ENCODE results near the gene PSMA1. TPM values are rescaled to one million over a fixed set of nuclear protein-coding genes. Genes with fewer than 3 reads are reported as not detected.

The PSMA1 gene
- polyA plus RNA-seq, 1 donor from 2014 or later: 322 TPM

DNA sequence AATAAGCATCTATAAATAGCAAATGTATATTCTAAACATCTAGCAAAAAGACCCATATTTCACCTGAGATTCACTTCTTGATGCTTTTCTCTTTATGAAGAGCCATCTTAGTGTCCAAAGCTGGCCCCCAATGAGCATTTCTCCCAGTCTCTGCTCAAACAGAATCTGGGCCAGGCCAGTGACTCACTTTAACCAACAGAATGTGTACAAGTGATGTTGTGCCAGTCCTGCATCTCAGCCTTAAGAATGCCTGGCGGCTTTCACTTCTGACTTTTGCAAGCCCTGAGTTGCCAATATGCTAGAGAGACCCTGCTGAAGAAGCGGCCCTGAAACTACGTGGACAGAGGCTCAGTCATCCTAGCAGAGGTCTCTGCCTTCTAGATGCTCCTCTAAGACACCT, 13.7 kb downstream of the PSMA1 start:
- Histone ChIP-seq H4K20me1 (ENCODE audit: insufficient read depth) (no peaks in the 10 kb centered on the region), H2AFZ (ENCODE audit: low read depth, low read length) (no peak overlapping the region), H3K4me2 (ENCODE audit: low read length) (no peak overlapping the region), H3K4me3 (ENCODE audit: low read length) (no peak overlapping the region), H3K79me2 (replicated peaks; ENCODE audit: insufficient read depth, low read length) (no peaks in the 10 kb centered on the region), H3K27me3 (ENCODE audit: insufficient read depth, low read depth, low read length) (no peaks in the 10 kb centered on the region), H3K9me2 (ENCODE audit: insufficient read depth, low read length) (no peaks in the 10 kb centered on the region), H3K27ac (ENCODE audit: low read length) (no peak overlapping the region), H3K36me3 (ENCODE audit: insufficient read depth, low read length) (peaks cover 7% of the 10 kb centered on the region), H3F3A (ENCODE audit: insufficient read depth, low read length, poor library complexity, severe bottlenecking) (no peaks in the 10 kb centered on the region), H3K9ac (ENCODE audit: low read length) (no peak overlapping the region), H3K9me3 (ENCODE audit: low read length) (no peaks in the 10 kb centered on the region)
- TF ChIP-seq EZH2 (IDR thresholded peaks at IDR 0.05; ENCODE audit: borderline replicate concordance, insufficient read depth, low read length, poor library complexity, severe bottlenecking) (no peak), REST (IDR thresholded peaks at IDR 0.05; ENCODE audit: borderline replicate concordance) (no peak), CTCF (IDR thresholded peaks at IDR 0.05; ENCODE audit: poor library complexity, severe bottlenecking) (no peak), TAF1 (IDR thresholded peaks at IDR 0.05; ENCODE audit: low read depth) (no peak), SMC3 (conservative IDR thresholded peaks at IDR 0.05; ENCODE audit: poor library complexity) (no peak), MXI1 (conservative IDR thresholded peaks at IDR 0.05; ENCODE audit: poor library complexity, severe bottlenecking) (no peak), RAD21 (conservative IDR thresholded peaks at IDR 0.05) (no peak), EP300 (conservative IDR thresholded peaks at IDR 0.05; ENCODE audit: poor library complexity, severe bottlenecking) (no peak), POLR2AphosphoS5 (IDR thresholded peaks at IDR 0.05) (no peak)

DNA sequence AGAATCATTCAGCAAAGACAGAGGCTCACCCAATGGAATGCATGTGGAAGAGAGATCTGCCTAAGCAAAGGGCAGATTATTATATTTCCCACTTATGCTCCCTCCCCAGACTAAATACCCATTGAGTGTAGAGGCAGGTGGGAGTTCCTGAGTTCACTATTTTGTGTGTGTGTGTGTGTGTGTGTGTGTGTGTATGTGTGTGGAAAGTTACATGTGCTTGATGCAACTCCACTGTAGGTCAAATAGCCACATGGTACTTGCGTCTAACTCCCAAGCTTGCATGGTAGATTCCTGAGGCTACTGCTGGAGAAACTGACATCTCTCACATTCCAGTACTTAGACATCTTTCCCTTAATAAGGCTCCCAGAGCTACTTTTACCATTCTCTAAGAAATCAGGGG, 17.2 kb downstream of the PSMA1 start:
- Histone ChIP-seq H3K9ac (ENCODE audit: low read length) (no peak overlapping the region), H3F3A (ENCODE audit: insufficient read depth, low read length, poor library complexity, severe bottlenecking) (no peaks in the 10 kb centered on the region), H4K20me1 (ENCODE audit: insufficient read depth) (no peaks in the 10 kb centered on the region), H3K4me2 (ENCODE audit: low read length) (no peak overlapping the region), H3K79me2 (replicated peaks; ENCODE audit: insufficient read depth, low read length) (peaks cover 13% of the 10 kb centered on the region), H3K4me3 (ENCODE audit: low read length) (no peak overlapping the region), H3K27ac (ENCODE audit: low read length) (no peak overlapping the region), H3K36me3 (ENCODE audit: insufficient read depth, low read length) (peaks cover 3% of the 10 kb centered on the region), H3K27me3 (ENCODE audit: insufficient read depth, low read depth, low read length) (no peaks in the 10 kb centered on the region), H3K9me2 (ENCODE audit: insufficient read depth, low read length) (no peaks in the 10 kb centered on the region), H2AFZ (ENCODE audit: low read depth, low read length) (no peak overlapping the region), H3K9me3 (ENCODE audit: low read length) (no peaks in the 10 kb centered on the region)
- TF ChIP-seq RAD21 (conservative IDR thresholded peaks at IDR 0.05) (no peak), MXI1 (conservative IDR thresholded peaks at IDR 0.05; ENCODE audit: poor library complexity, severe bottlenecking) (no peak), CTCF (IDR thresholded peaks at IDR 0.05; ENCODE audit: poor library complexity, severe bottlenecking) (no peak), REST (IDR thresholded peaks at IDR 0.05; ENCODE audit: borderline replicate concordance) (no peak), EP300 (conservative IDR thresholded peaks at IDR 0.05; ENCODE audit: poor library complexity, severe bottlenecking) (no peak), EZH2 (IDR thresholded peaks at IDR 0.05; ENCODE audit: borderline replicate concordance, insufficient read depth, low read length, poor library complexity, severe bottlenecking) (no peak), TAF1 (IDR thresholded peaks at IDR 0.05; ENCODE audit: low read depth) (no peak), POLR2AphosphoS5 (IDR thresholded peaks at IDR 0.05) (no peak), SMC3 (conservative IDR thresholded peaks at IDR 0.05; ENCODE audit: poor library complexity) (no peak)

Data from neural cell (in vitro differentiated cells).